ENCODE measurements around the gene PRKCH. TPM values are rescaled to one million over a fixed set of nuclear protein-coding genes. Genes with fewer than 3 reads are reported as not detected.

The PRKCH gene
- total RNA-seq, 2 donors from 2014 or later, result 27.6 to 33.9 TPM

DNA sequence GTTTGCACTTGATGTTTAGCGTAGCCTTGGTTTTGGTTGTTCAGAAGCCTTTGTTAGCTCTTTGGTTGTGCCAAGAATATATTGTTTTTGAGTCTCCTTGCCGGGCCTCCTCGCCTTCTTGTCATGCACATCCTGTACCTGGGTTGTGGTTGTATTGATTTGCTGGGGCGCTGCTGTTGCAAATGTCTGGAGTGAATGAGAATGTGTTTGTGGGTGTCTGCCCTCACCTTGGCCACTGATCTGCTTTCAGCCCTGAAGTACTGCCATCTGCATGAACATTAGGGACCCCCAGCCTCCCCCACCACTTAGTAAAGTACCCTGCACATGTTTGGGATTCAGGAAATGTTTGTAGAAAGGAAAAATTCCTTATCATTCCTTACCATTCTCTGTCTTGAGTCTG lies 16.5 kb downstream of the PRKCH start:
- Histone ChIP-seq H3K4me1 (replicated peaks) (no peaks in the 10 kb centered on the region), H3K27me3 (replicated peaks; ENCODE audit: insufficient read depth) (no peaks in the 10 kb centered on the region), H3K4me3 (no peak overlapping the region), H3K27ac (no peak overlapping the region), H3K9me3 (no peaks in the 10 kb centered on the region), H3K36me3 (no peaks in the 10 kb centered on the region)
- TF ChIP-seq POLR2AphosphoS5 (IDR thresholded peaks at IDR 0.05) (no peak), CTCF (IDR thresholded peaks at IDR 0.05) (no peak), POLR2A (IDR thresholded peaks at IDR 0.05) (no peak)
- 73% methylated on average over 4 of the region's 4 CpGs for WGBS
- intact Hi-C loops (cut with DNase I), result no loop called here
- no peak for DNase-seq (ENCODE audit: low spot score)

DNA sequence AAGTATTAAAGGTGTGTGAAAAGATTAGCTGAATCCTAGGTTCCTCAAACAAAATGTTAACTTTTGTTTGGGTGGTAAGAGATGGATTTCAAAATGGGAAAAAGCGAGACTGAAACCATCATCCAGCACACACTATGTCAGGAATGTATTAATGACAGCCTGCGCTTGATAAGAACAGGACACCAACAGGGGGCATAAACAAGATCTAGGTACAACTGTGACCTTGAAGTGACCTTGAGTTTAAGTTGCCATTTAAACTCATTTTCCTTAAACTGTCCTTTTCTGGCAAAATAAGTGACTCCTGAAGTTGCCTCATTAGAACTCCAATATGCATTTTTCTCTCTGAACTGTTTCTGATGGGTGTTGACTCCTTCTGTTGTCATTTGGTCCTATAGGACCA lies 17.1 kb downstream of the PRKCH start:
- Histone ChIP-seq H3K36me3 (no peaks in the 10 kb centered on the region), H3K9me3 (no peaks in the 10 kb centered on the region), H3K27me3 (replicated peaks; ENCODE audit: insufficient read depth) (no peaks in the 10 kb centered on the region), H3K4me1 (replicated peaks) (no peaks in the 10 kb centered on the region), H3K4me3 (no peak overlapping the region), H3K27ac (no peak overlapping the region)
- TF ChIP-seq POLR2A (IDR thresholded peaks at IDR 0.05) (no peak), POLR2AphosphoS5 (IDR thresholded peaks at IDR 0.05) (no peak), CTCF (IDR thresholded peaks at IDR 0.05) (no peak)
- intact Hi-C loops (cut with DNase I), result no loop called here
- no peak for DNase-seq (ENCODE audit: low spot score)
- 98% methylated on average over 2 of the region's 2 CpGs for WGBS

- no peak for TF ChIP-seq POLR2AphosphoS5 (IDR thresholded peaks at IDR 0.05)
- intact Hi-C loops (cut with DNase I), result no loop called here
- no peaks in the 10 kb centered on the region for H3K27me3 ChIP-seq (replicated peaks; ENCODE audit: insufficient read depth)
- H3K9me3 ChIP-seq, result no peaks in the 10 kb centered on the region
- 81% methylated on average over 5 of the region's 5 CpGs for whole genome bisulfite sequencing
- DNase-seq (ENCODE audit: low spot score), result no peak
- no peaks in the 10 kb centered on the region for H3K4me1 ChIP-seq (replicated peaks)
- no peak overlapping the region for H3K4me3 ChIP-seq
- no peak overlapping the region for H3K27ac ChIP-seq
- H3K36me3 ChIP-seq, result no peaks in the 10 kb centered on the region
These were observed 20.2 kb downstream of the PRKCH start for GRCh38 chr14:61341275-61342206.

DNA sequence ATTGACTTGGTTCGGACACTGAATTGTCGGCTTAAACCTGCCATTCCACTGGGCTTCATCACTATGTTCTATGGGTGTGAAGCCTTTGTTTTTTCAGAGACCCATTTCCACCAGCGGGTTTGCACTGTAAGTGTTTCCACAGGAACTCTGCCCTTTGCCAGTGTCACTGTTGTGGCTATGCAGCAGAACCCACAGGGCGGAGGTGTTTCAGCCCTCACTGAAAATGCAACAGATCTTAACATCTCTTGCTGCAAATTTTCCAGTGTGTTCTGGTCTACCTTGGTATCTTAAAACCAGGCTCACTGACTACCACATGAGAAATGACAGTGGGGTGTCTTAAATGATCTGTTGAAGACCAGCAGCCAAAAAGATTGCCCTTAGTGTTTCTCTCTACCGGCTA lies 21.1 kb downstream of the PRKCH start:
- no peak for TF ChIP-seq POLR2AphosphoS5 (IDR thresholded peaks at IDR 0.05)
- no peak for TF ChIP-seq CTCF (IDR thresholded peaks at IDR 0.05)
- TF ChIP-seq POLR2A (IDR thresholded peaks at IDR 0.05), result no peak
- Histone ChIP-seq H3K36me3 (no peaks in the 10 kb centered on the region), H3K9me3 (no peaks in the 10 kb centered on the region), H3K4me3 (no peak overlapping the region), H3K27me3 (replicated peaks; ENCODE audit: insufficient read depth) (no peaks in the 10 kb centered on the region), H3K4me1 (replicated peaks) (no peaks in the 10 kb centered on the region), H3K27ac (no peak overlapping the region)
- 85% methylated on average over 5 of the region's 5 CpGs for WGBS
- intact Hi-C loops (cut with DNase I), result no loop called here
- no peak for DNase-seq (ENCODE audit: low spot score)

GRCh38 chr14:61342932-61343331 lies 21.6 kb downstream of the PRKCH start:
- WGBS, result 89% methylated on average over 5 of the region's 5 CpGs
- Histone ChIP-seq H3K36me3 (no peaks in the 10 kb centered on the region), H3K27me3 (replicated peaks; ENCODE audit: insufficient read depth) (no peaks in the 10 kb centered on the region), H3K9me3 (no peaks in the 10 kb centered on the region), H3K4me1 (replicated peaks) (peaks cover 4% of the 10 kb centered on the region), H3K4me3 (no peak overlapping the region), H3K27ac (no peak overlapping the region)
- intact Hi-C loops (cut with DNase I), result no loop called here
- no peak for DNase-seq (ENCODE audit: low spot score)
- TF ChIP-seq POLR2A (IDR thresholded peaks at IDR 0.05) (no peak), POLR2AphosphoS5 (IDR thresholded peaks at IDR 0.05) (no peak), CTCF (IDR thresholded peaks at IDR 0.05) (no peak)
